ENCODE results near the gene BATF.

The BATF gene

GRCh38 chr14:75479770-75480600 lies 42.3 kb upstream of the BATF start:
- no peaks in the 10 kb centered on the region for H3K4me1 ChIP-seq (ENCODE audit: control insufficient read depth, insufficient read depth, low read length)
- TF ChIP-seq KLF10 (tag by site-specific recombination; IDR thresholded peaks at IDR 0.05) (no peak), ZNF626 (tag by site-specific recombination; IDR thresholded peaks at IDR 0.05) (no peak), HOXA7 (CRISPR knock-in tag; IDR thresholded peaks at IDR 0.05; ENCODE audit: borderline replicate concordance) (no peak), ZNF707 (tag by site-specific recombination; IDR thresholded peaks at IDR 0.05) (no peak), ZNF664 (tag by site-specific recombination; IDR thresholded peaks at IDR 0.05) (no peak)
- H3K27ac ChIP-seq (ENCODE audit: extremely low read depth, low read depth, low read length), result no peak overlapping the region
- H3K4me3 ChIP-seq (ENCODE audit: low read depth, low read length), result no peak overlapping the region
- ChIA-PET CTCF (interaction anchor here (0.6 to 2.4 kb wide), 3 partner anchors 10 to 81 kb away, joined by 4 to 16 read pairs (median 5); no protein-coding TSS in a partner anchor), POLR2A (interaction anchor here (0.6 kb wide), 1 partner anchor 156 kb away, joined by 4 read pairs; no protein-coding TSS in a partner anchor)
- H3K9me3 ChIP-seq (ENCODE audit: control insufficient read depth, insufficient read depth, low read depth, low read length), result no peaks in the 10 kb centered on the region
- no peaks in the 10 kb centered on the region for H3K36me3 ChIP-seq (ENCODE audit: control insufficient read depth in 2 of 2, insufficient read depth in 1 of 2, low read length in 2 of 2)

GRCh38 chr14:75482366-75482765 lies 39.9 kb upstream of the BATF start:
- no peaks in the 10 kb centered on the region for H3K9me3 ChIP-seq (ENCODE audit: control insufficient read depth, insufficient read depth, low read depth, low read length)
- POLR2A ChIA-PET, result no interaction called here
- no peaks in the 10 kb centered on the region for H3K4me1 ChIP-seq (ENCODE audit: control insufficient read depth, insufficient read depth, low read length)
- no peak overlapping the region for H3K4me3 ChIP-seq (ENCODE audit: low read depth, low read length)
- no peak for TF ChIP-seq ZNF513 (tag by site-specific recombination; IDR thresholded peaks at IDR 0.05)
- CTCF ChIA-PET, result no interaction called here
- H3K27ac ChIP-seq (ENCODE audit: extremely low read depth, low read depth, low read length), result no peak overlapping the region
- no peaks in the 10 kb centered on the region for H3K36me3 ChIP-seq (ENCODE audit: control insufficient read depth in 2 of 2, insufficient read depth in 1 of 2, low read length in 2 of 2)

GRCh38 chr14:75484711-75485429 lies 37.4 kb upstream of the BATF start:
- Histone ChIP-seq H3K27ac (ENCODE audit: extremely low read depth, low read depth, low read length) (no peak overlapping the region), H3K36me3 (ENCODE audit: control insufficient read depth in 2 of 2, insufficient read depth in 1 of 2, low read length in 2 of 2) (no peaks in the 10 kb centered on the region), H3K4me3 (ENCODE audit: low read depth, low read length) (no peak overlapping the region), H3K4me1 (ENCODE audit: control insufficient read depth, insufficient read depth, low read length) (no peaks in the 10 kb centered on the region), H3K9me3 (ENCODE audit: control insufficient read depth, insufficient read depth, low read depth, low read length) (no peaks in the 10 kb centered on the region)
- POLR2A ChIA-PET, result no interaction called here
- CTCF ChIA-PET, result interaction anchor here (0.5 to 1.6 kb wide), 6 partner anchors 23 to 193 kb away, joined by 3 to 4 read pairs (median 3); no protein-coding TSS in a partner anchor
- no peak for TF ChIP-seq ZSCAN16 (tag by site-specific recombination; IDR thresholded peaks at IDR 0.05)
- no peak for TF ChIP-seq ZNF280C (tag by site-specific recombination; IDR thresholded peaks at IDR 0.05)
- TF ChIP-seq GLI4 (tag by site-specific recombination; IDR thresholded peaks at IDR 0.05), result no peak
- TF ChIP-seq ZSCAN18 (tag by site-specific recombination; IDR thresholded peaks at IDR 0.05), result no peak
- no peak for TF ChIP-seq ZNF324 (tag by site-specific recombination; IDR thresholded peaks at IDR 0.05)
- TF ChIP-seq SALL2 (tag by site-specific recombination; IDR thresholded peaks at IDR 0.05; ENCODE audit: borderline replicate concordance), result no peak
- TF ChIP-seq ZNF391 (tag by site-specific recombination; IDR thresholded peaks at IDR 0.05; ENCODE audit: borderline replicate concordance, low read depth), result no peak
- TF ChIP-seq ZFP41 (tag by site-specific recombination; IDR thresholded peaks at IDR 0.05; ENCODE audit: borderline replicate concordance), result no peak
- TF ChIP-seq ZNF521 (tag by site-specific recombination; IDR thresholded peaks at IDR 0.05), result no peak
- TF ChIP-seq ZNF843 (tag by site-specific recombination; IDR thresholded peaks at IDR 0.05), result no peak
- no peak for TF ChIP-seq WT1 (tag by site-specific recombination; IDR thresholded peaks at IDR 0.05)
- TF ChIP-seq ZNF433 (tag by site-specific recombination; IDR thresholded peaks at IDR 0.05; ENCODE audit: low read depth), result no peak
- no peak for TF ChIP-seq ZNF510 (tag by site-specific recombination; IDR thresholded peaks at IDR 0.05; ENCODE audit: insufficient replicate concordance)
- TF ChIP-seq ZBTB6 (tag by site-specific recombination; IDR thresholded peaks at IDR 0.05), result no peak
- no peak for TF ChIP-seq ZNF211 (tag by site-specific recombination; IDR thresholded peaks at IDR 0.05; ENCODE audit: low read depth)
- TF ChIP-seq KLF16 (tag by site-specific recombination; IDR thresholded peaks at IDR 0.05), result no peak
